ENCODE measurements around the gene FAM118B. TPM values are rescaled to one million over a fixed set of nuclear protein-coding genes. Genes with fewer than 3 reads are reported as not detected.

The FAM118B gene
- polyA plus RNA-seq, 4 donors = 20.2 to 30.3 (median 25.5) TPM

GRCh38 chr11:126284829-126285228 is 73.2 kb downstream of the FAM118B start:
- Histone ChIP-seq H3K27ac (ENCODE audit: low read depth in 1 of 3, low read length in 2 of 3) (no peak overlapping the region), H3K9me3 (ENCODE audit: control insufficient read depth in 2 of 2, insufficient read depth in 1 of 2, low read depth in 1 of 2, low read length in 1 of 2) (peaks cover 0 to 2% of the 10 kb centered on the region in 2 donors), H3K4me1 (ENCODE audit: control insufficient read depth in 3 of 3, insufficient read depth in 2 of 3, low read depth in 1 of 3, low read length in 2 of 3) (peaks cover 0 to 7% (median 0%) of the 10 kb centered on the region in 3 donors), H3K27me3 (ENCODE audit: control insufficient read depth in 3 of 3, insufficient read depth in 3 of 3, low read length in 3 of 3) (no peaks in the 10 kb centered on the region), H3K4me3 (ENCODE audit: low read depth in 1 of 3, low read length in 3 of 3) (no peak overlapping the region), H3K36me3 (ENCODE audit: control insufficient read depth in 3 of 3, insufficient read depth in 2 of 3, low read depth in 1 of 3, low read length in 3 of 3) (peaks cover 0 to 11% (median 0%) of the 10 kb centered on the region in 3 donors)
- DNase-seq = peak; percentile 22 to 91
- 41 to 49% (median 43%) methylated on average over 6 of the region's 6 CpGs for WGBS, 3 donors
- no peak for FAIRE-seq

- 84 to 87% (median 86%) methylated on average over 6 of the region's 6 CpGs for WGBS, 3 donors
- no peak for DNase-seq
- FAIRE-seq = no peak
Measured at GRCh38 chr11:126288237-126288636, 76.7 kb downstream of the FAM118B start.

GRCh38 chr11:126290887-126291286 is 79.3 kb downstream of the FAM118B start:
- no peak for DNase-seq
- peaks cover 8 to 52% (median 19%) of the 10 kb centered on the region in 3 donors for H3K36me3 ChIP-seq (ENCODE audit: control insufficient read depth in 3 of 3, insufficient read depth in 2 of 3, low read depth in 1 of 3, low read length in 3 of 3)
- 88 to 93% (median 92%) methylated on average over 12 of the region's 12 CpGs for WGBS, 3 donors

More at GRCh38 chr11:126288237-126288636, 76.7 kb downstream of the FAM118B start:
- Histone ChIP-seq H3K9me3 (ENCODE audit: control insufficient read depth in 2 of 2, insufficient read depth in 1 of 2, low read depth in 1 of 2, low read length in 1 of 2) (peaks cover 0 to 2% of the 10 kb centered on the region in 2 donors), H3K4me3 (ENCODE audit: low read depth in 1 of 3, low read length in 3 of 3) (no peak overlapping the region), H3K27me3 (ENCODE audit: control insufficient read depth in 3 of 3, insufficient read depth in 3 of 3, low read length in 3 of 3) (no peaks in the 10 kb centered on the region), H3K27ac (ENCODE audit: low read depth in 1 of 3, low read length in 2 of 3) (no peak overlapping the region), H3K4me1 (ENCODE audit: control insufficient read depth in 3 of 3, insufficient read depth in 2 of 3, low read depth in 1 of 3, low read length in 2 of 3) (no peaks in the 10 kb centered on the region), H3K36me3 (ENCODE audit: control insufficient read depth in 3 of 3, insufficient read depth in 2 of 3, low read depth in 1 of 3, low read length in 3 of 3) (peaks cover 2 to 40% (median 13%) of the 10 kb centered on the region in 3 donors)

DNA sequence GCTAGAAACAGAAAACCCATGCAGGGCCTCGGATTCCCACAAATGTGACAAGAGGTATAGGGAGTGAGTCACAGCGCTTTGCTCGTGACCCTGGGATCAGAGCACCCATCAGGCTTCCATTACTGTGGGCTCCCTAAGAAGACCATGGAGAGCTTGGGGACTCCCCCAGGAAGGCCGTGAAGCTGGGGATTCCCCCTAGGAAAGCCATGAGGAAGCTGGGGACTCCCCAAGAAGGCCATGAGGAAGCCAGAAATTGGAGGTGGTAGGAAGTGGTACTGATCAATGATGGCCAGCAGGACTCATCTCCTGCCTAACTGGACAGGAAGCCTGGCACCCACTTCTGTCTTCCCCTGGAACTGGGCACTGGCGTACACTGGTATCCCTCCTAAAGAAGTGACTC is 82.1 kb downstream of the FAM118B start:
- Histone ChIP-seq H3K27ac (ENCODE audit: low read depth in 1 of 3, low read length in 2 of 3) (no peak overlapping the region), H3K36me3 (ENCODE audit: control insufficient read depth in 3 of 3, insufficient read depth in 2 of 3, low read depth in 1 of 3, low read length in 3 of 3) (peaks cover 8 to 51% (median 19%) of the 10 kb centered on the region in 3 donors), H3K9me3 (ENCODE audit: control insufficient read depth in 2 of 2, insufficient read depth in 1 of 2, low read depth in 1 of 2, low read length in 1 of 2) (no peaks in the 10 kb centered on the region), H3K27me3 (ENCODE audit: control insufficient read depth in 3 of 3, insufficient read depth in 3 of 3, low read length in 3 of 3) (no peaks in the 10 kb centered on the region), H3K4me1 (ENCODE audit: control insufficient read depth in 3 of 3, insufficient read depth in 2 of 3, low read depth in 1 of 3, low read length in 2 of 3) (no peaks in the 10 kb centered on the region), H3K4me3 (ENCODE audit: low read depth in 1 of 3, low read length in 3 of 3) (no peak overlapping the region)
- WGBS, 3 donors = 76 to 84% (median 76%) methylated on average over 5 of the region's 5 CpGs
- FAIRE-seq = no peak
- DNase-seq = no peak

More at GRCh38 chr11:126290887-126291286, 79.3 kb downstream of the FAM118B start:
- H3K4me1 ChIP-seq (ENCODE audit: control insufficient read depth in 3 of 3, insufficient read depth in 2 of 3, low read depth in 1 of 3, low read length in 2 of 3) = no peaks in the 10 kb centered on the region
- no peaks in the 10 kb centered on the region for H3K9me3 ChIP-seq (ENCODE audit: control insufficient read depth in 2 of 2, insufficient read depth in 1 of 2, low read depth in 1 of 2, low read length in 1 of 2)
- no peak overlapping the region for H3K27ac ChIP-seq (ENCODE audit: low read depth in 1 of 3, low read length in 2 of 3)
- FAIRE-seq = no peak
- no peak overlapping the region for H3K4me3 ChIP-seq (ENCODE audit: low read depth in 1 of 3, low read length in 3 of 3)
- H3K27me3 ChIP-seq (ENCODE audit: control insufficient read depth in 3 of 3, insufficient read depth in 3 of 3, low read length in 3 of 3) = no peaks in the 10 kb centered on the region

DNA sequence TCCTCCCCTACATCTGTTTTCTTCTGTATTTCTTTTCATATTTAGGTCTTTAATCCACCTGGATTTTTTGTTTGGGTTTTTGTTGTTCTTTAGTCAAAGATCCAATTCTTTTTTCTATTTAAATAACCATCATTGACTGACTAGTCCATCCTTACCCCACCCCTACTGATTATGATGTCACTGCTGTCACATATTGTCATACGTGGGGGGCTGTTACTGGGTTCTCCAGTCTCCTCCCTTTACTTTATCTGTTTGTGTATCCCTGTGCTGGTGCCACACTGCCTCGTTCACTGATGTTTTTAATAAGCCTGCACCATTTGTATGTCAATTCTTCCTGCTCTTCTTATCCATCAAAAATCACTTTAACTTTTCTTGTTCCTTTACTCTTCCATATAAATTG is 85.4 kb downstream of the FAM118B start:
- no peak overlapping the region for H3K27ac ChIP-seq (ENCODE audit: low read depth in 1 of 3, low read length in 2 of 3)
- H3K27me3 ChIP-seq (ENCODE audit: control insufficient read depth in 3 of 3, insufficient read depth in 3 of 3, low read length in 3 of 3) = no peaks in the 10 kb centered on the region
- FAIRE-seq (no peak), DNase-seq (no peak)
- no peaks in the 10 kb centered on the region for H3K9me3 ChIP-seq (ENCODE audit: control insufficient read depth in 2 of 2, insufficient read depth in 1 of 2, low read depth in 1 of 2, low read length in 1 of 2)
- no peak overlapping the region for H3K4me3 ChIP-seq (ENCODE audit: low read depth in 1 of 3, low read length in 3 of 3)
- peaks cover 6 to 40% (median 10%) of the 10 kb centered on the region in 3 donors for H3K36me3 ChIP-seq (ENCODE audit: control insufficient read depth in 3 of 3, insufficient read depth in 2 of 3, low read depth in 1 of 3, low read length in 3 of 3)
- H3K4me1 ChIP-seq (ENCODE audit: control insufficient read depth in 3 of 3, insufficient read depth in 2 of 3, low read depth in 1 of 3, low read length in 2 of 3) = no peaks in the 10 kb centered on the region
- 57 to 79% (median 74%) methylated on average over 2 of the region's 2 CpGs for WGBS, 3 donors

DNA sequence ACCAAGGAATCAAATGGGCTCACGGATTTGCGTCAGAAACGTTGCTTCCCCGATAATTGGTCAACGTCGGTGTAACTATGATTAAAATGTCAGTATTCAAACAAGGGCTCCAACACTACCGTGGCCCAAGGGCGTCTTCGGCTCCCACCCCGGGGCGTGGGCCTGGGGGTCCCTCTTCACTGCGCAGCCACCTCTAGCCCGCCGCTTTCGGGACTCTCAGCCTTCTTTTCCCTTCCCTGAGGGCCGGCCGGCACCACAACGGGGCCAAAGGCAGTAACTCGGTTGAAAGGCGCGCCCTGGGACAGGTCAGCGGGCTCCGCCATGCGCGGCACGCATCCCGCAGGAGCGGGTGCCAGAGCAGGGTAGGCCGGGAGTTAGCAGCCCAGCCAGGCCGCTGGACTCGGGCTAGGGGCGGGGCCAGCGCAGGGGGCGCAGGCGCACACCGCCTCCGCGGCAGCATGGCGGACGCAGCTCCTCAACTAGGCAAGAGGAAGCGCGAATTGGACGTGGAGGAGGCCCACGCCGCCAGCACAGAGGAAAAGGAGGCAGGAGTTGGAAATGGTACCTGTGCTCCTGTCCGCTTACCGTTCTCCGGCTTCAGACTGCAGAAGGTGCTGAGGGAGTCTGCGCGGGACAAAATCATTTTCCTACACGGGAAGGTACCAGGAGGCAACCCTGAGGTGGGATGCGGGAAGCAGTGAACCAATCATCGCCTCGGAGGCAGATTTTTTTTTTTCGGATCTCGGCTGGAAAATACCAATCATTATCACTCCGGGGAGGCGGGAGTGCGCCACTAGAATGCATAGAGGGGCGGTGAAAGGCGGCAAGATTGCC is 92.3 kb downstream of the FAM118B start, which contains the start of gene DCPS:
DCPS (plus strand) TSS at position 438 of the 834 bp plus-strand sequence; CDS start at position 459, 21 bp downstream.
- Histone ChIP-seq H3K36me3 (ENCODE audit: control insufficient read depth in 3 of 3, insufficient read depth in 2 of 3, low read depth in 1 of 3, low read length in 3 of 3) (peaks cover 0 to 17% (median 0%) of the 10 kb centered on the region in 3 donors), H3K9me3 (ENCODE audit: control insufficient read depth in 2 of 2, insufficient read depth in 1 of 2, low read depth in 1 of 2, low read length in 1 of 2) (no peaks in the 10 kb centered on the region), H3K27ac (ENCODE audit: low read depth in 1 of 3, low read length in 2 of 3) (peak within 1 kb of the TSS; percentile 70 to 88 (median 84)), H3K27me3 (ENCODE audit: control insufficient read depth in 3 of 3, insufficient read depth in 3 of 3, low read length in 3 of 3) (no peaks in the 10 kb centered on the region), H3K4me3 (ENCODE audit: low read depth in 1 of 3, low read length in 3 of 3) (peak within 1 kb of the TSS; percentile 49 to 73 (median 66)), H3K4me1 (ENCODE audit: control insufficient read depth in 3 of 3, insufficient read depth in 2 of 3, low read depth in 1 of 3, low read length in 2 of 3) (peaks cover 0 to 8% (median 2%) of the 10 kb centered on the region in 3 donors)
- FAIRE-seq (no peak), DNase-seq (peak; percentile 85 to 95)
- 1 to 2% (median 2%) methylated on average over 58 to 61 of the region's 61 CpGs for WGBS, 3 donors

DNA sequence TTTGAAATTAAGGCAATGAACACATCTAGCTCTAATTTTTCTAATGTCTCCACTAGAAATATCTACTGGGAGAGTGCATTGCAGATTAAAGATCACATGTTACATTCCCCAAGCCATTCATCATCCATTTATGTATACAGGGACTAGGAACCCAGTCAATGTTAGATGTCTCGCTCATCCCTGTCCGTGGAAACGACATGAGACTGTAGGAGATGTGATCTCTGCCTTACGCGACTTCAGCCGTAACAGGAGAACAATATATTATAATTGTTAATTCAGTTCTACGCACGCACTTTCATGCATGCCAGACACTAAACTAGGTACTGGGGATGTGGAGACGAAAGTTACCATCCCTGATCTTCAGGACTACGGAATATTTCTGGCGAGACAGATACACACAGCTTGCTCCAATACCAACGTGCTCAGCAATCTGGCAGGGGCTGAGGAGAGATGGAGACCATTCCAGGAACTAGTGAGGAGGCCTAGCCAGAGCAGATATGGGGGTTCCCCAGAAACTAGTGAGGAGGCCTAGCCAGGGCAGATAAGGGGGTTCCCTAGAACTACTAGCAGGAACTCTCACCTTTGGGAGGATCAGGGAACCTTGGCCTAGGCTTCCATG is 93.0 kb downstream of the FAM118B start:
- no peak for DNase-seq
- H3K36me3 ChIP-seq (ENCODE audit: control insufficient read depth in 3 of 3, insufficient read depth in 2 of 3, low read depth in 1 of 3, low read length in 3 of 3) = peaks cover 0 to 17% (median 0%) of the 10 kb centered on the region in 3 donors
- peak overlapping the region; percentile 49 to 73 (median 66) for H3K4me3 ChIP-seq (ENCODE audit: low read depth in 1 of 3, low read length in 3 of 3)
- no peaks in the 10 kb centered on the region for H3K9me3 ChIP-seq (ENCODE audit: control insufficient read depth in 2 of 2, insufficient read depth in 1 of 2, low read depth in 1 of 2, low read length in 1 of 2)
- WGBS, 3 donors = 41 to 55% (median 46%) methylated on average over 12 of the region's 12 CpGs
- no peak for FAIRE-seq
- H3K27me3 ChIP-seq (ENCODE audit: control insufficient read depth in 3 of 3, insufficient read depth in 3 of 3, low read length in 3 of 3) = no peaks in the 10 kb centered on the region
- peaks cover 0 to 8% (median 2%) of the 10 kb centered on the region in 3 donors for H3K4me1 ChIP-seq (ENCODE audit: control insufficient read depth in 3 of 3, insufficient read depth in 2 of 3, low read depth in 1 of 3, low read length in 2 of 3)
- peak overlapping the region in 2 of 3 donors; percentile 70 to 88 for H3K27ac ChIP-seq (ENCODE audit: low read depth in 1 of 3, low read length in 2 of 3)

DNA sequence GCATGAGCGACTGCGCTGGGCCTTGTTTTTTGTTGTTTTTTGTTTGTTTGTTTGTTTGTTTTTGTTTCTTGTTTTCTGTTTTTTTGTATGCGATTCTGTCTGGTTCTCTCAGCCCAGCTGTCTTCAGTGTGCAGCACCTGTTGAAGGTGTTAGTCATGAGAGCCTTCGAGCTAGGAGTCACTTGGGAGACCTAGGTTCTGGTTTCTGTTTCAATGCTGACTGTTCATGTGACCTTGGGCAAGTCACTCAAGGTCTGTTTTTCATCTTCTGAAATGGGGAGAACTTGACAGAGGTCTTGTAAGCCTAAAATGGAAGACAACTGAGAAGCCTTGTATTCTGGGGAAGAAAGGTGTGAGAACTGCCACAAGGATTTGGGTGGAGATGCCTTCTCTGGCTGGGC is 94.1 kb downstream of the FAM118B start:
- Histone ChIP-seq H3K36me3 (ENCODE audit: control insufficient read depth in 3 of 3, insufficient read depth in 2 of 3, low read depth in 1 of 3, low read length in 3 of 3) (peaks cover 0 to 16% (median 0%) of the 10 kb centered on the region in 3 donors), H3K27ac (ENCODE audit: low read depth in 1 of 3, low read length in 2 of 3) (no peak overlapping the region), H3K4me1 (ENCODE audit: control insufficient read depth in 3 of 3, insufficient read depth in 2 of 3, low read depth in 1 of 3, low read length in 2 of 3) (peaks cover 0 to 8% (median 2%) of the 10 kb centered on the region in 3 donors), H3K9me3 (ENCODE audit: control insufficient read depth in 2 of 2, insufficient read depth in 1 of 2, low read depth in 1 of 2, low read length in 1 of 2) (no peaks in the 10 kb centered on the region), H3K27me3 (ENCODE audit: control insufficient read depth in 3 of 3, insufficient read depth in 3 of 3, low read length in 3 of 3) (no peaks in the 10 kb centered on the region), H3K4me3 (ENCODE audit: low read depth in 1 of 3, low read length in 3 of 3) (no peak overlapping the region)
- DNase-seq (no peak), FAIRE-seq (no peak)
- WGBS, 3 donors = 79 to 84% (median 83%) methylated on average over 4 of the region's 4 CpGs

Measured in small intestine (tissue), 7 donors.